ENCODE measurements around the gene SKAP1. TPM values are rescaled to one million over a fixed set of nuclear protein-coding genes. Genes with fewer than 3 reads are reported as not detected.

SKAP1 gene
- polyA plus RNA-seq, 1 of the 3 experiments (the other 2 are of a cell fraction), result not detected

DNA sequence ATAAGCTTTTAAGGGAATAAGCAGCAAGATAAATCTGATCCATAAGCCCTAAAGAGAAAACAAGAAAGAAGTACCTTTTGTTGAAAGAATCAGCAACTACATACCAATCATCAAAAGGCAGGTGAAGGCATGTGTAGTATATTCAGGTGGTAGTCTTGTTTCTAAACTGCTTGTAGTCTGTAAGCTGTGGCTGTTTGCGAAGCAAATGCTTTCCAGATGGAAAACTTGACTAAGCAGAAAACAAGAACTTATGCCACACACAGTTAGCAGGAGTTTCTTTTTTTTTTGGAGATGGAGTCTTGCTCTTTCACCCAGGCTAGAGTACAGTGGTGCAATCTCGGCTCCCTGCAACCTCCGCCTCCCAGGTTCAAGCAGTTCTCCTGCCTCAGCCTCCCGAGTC, 334.4 kb downstream of the SKAP1 start:
- Histone ChIP-seq H3K9me3 (no peaks in the 10 kb centered on the region), H3K4me2 (no peak overlapping the region), H2AFZ (ENCODE audit: low read depth) (no peak overlapping the region), H3K4me1 (ENCODE audit: control insufficient read depth in 1 of 2, insufficient read depth in 2 of 2, low read depth in 1 of 2, low read length in 1 of 2) (peaks cover 3 to 6% of the 10 kb centered on the region in 2 experiments; a peak in 2 of 4 replicates), H4K20me1 (ENCODE audit: insufficient read depth) (peaks cover 97% of the 10 kb centered on the region), H3K9ac (no peak overlapping the region), H3K4me3 (ENCODE audit: low read depth in 2 of 2, low read length in 1 of 2) (no peak overlapping the region), H3K36me3 (replicated peaks in 1 of 2; ENCODE audit: control insufficient read depth in 1 of 2, insufficient read depth in 2 of 2, low read length in 1 of 2) (peaks cover 5 to 52% of the 10 kb centered on the region in 2 experiments), H3F3A (replicated peaks; ENCODE audit: insufficient read depth) (peaks cover 29% of the 10 kb centered on the region), H3K79me2 (ENCODE audit: insufficient read depth) (peaks cover 100% of the 10 kb centered on the region), H3K9me2 (no peaks in the 10 kb centered on the region), H3K27me3 (ENCODE audit: insufficient read depth) (no peaks in the 10 kb centered on the region), H3K27ac (ENCODE audit: low read depth in 2 of 2, low read length in 1 of 2) (no peak overlapping the region)
- WGBS (ENCODE audit: low lambda C conversion rate), result 82% methylated on average over 4 of the region's 4 CpGs
- ChIA-PET CTCF (interaction anchor here (1.0 to 14.8 kb wide), 6 partner anchors 14 to 117 kb away, joined by 3 to 241 read pairs (median 20); partner anchors contain the start of gene NFE2L1), POLR2A (interaction anchor here (1.2 kb wide), 1 partner anchor 47 kb away, joined by 4 read pairs; no protein-coding TSS in a partner anchor)
- no peak for DNase-seq
- TF ChIP-seq NRF1 (IDR thresholded peaks at IDR 0.05; ENCODE audit: low read depth, low read length), result no peak
- no peak for TF ChIP-seq RFX5 (IDR thresholded peaks at IDR 0.05; ENCODE audit: low read length)
- TF ChIP-seq GATA2 (CRISPR knock-in tag; IDR thresholded peaks at IDR 0.05), result no peak

DNA sequence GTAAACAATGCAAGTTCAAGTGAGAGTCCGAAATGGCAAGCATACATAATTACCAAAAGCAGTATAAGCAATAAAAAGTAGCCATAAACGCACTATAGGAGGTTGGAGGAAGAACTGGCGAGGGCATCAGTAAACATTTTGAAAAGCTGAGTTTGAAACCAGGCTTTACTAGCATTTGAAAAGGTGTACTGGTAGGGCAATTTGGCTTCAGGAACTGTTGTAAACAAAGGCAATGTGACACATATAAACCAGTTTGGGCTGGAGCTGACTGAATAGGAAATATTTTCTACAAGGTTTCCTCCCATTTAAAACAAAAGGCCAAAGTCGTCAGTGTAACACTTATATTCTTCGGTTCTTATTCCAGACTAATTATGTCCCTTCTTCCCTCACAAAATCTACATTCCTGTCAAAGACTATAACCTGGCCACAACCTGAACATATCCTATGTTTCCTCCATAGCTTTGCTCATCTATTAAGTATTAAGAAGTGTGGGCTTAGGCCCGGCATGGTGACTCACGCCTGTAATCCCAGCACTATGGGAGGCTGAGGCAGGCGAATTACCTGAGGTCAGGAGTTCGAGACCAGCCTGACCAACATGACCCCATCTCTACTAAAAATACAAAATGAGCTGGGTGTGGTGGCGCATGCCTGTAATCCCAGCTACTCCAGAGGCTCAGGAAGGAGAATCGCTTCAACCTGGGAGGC, 336.5 kb downstream of the SKAP1 start:
- Histone ChIP-seq H3K4me1 (ENCODE audit: control insufficient read depth in 1 of 2, insufficient read depth in 2 of 2, low read depth in 1 of 2, low read length in 1 of 2) (no peaks in the 10 kb centered on the region), H4K20me1 (ENCODE audit: insufficient read depth) (peaks cover 99% of the 10 kb centered on the region), H3K9me3 (no peaks in the 10 kb centered on the region), H3K4me3 (ENCODE audit: low read depth in 2 of 2, low read length in 1 of 2) (no peak overlapping the region), H3K9ac (no peak overlapping the region), H3K27ac (ENCODE audit: low read depth in 2 of 2, low read length in 1 of 2) (no peak overlapping the region), H3K27me3 (ENCODE audit: insufficient read depth) (no peaks in the 10 kb centered on the region), H3F3A (replicated peaks; ENCODE audit: insufficient read depth) (peaks cover 27% of the 10 kb centered on the region), H2AFZ (ENCODE audit: low read depth) (no peak overlapping the region), H3K4me2 (no peak overlapping the region), H3K79me2 (ENCODE audit: insufficient read depth) (peaks cover 99% of the 10 kb centered on the region), H3K9me2 (no peaks in the 10 kb centered on the region), H3K36me3 (replicated peaks in 1 of 2; ENCODE audit: control insufficient read depth in 1 of 2, insufficient read depth in 2 of 2, low read length in 1 of 2) (peaks cover 5 to 42% of the 10 kb centered on the region in 2 experiments)
- CTCF ChIA-PET, result interaction anchor here (3.8 to 14.8 kb wide), 3 partner anchors 12 to 67 kb away, joined by 23 to 241 read pairs (median 64); no protein-coding TSS in a partner anchor
- no peak for DNase-seq
- no peak for TF ChIP-seq FOXJ3 (CRISPR knock-in tag; IDR thresholded peaks at IDR 0.05)
- TF ChIP-seq RCOR1 (IDR thresholded peaks at IDR 0.05; ENCODE audit: low read length), result no peak
- no peak for TF ChIP-seq IRF3 (IDR thresholded peaks at IDR 0.05; ENCODE audit: low read depth, low read length)
- TF ChIP-seq NFIC (IDR thresholded peaks at IDR 0.05; ENCODE audit: borderline replicate concordance), result no peak
- no peak for TF ChIP-seq TAF1 (IDR thresholded peaks at IDR 0.05; ENCODE audit: borderline replicate concordance, low read depth, low read length)
- TF ChIP-seq GATA2 (CRISPR knock-in tag; IDR thresholded peaks at IDR 0.05), result no peak
- no peak for TF ChIP-seq EP300 (IDR thresholded peaks at IDR 0.05; ENCODE audit: borderline replicate concordance in 1 of 2, low read depth in 1 of 2, low read length in 1 of 2)
- TF ChIP-seq RAD21 (IDR thresholded peaks at IDR 0.05; ENCODE audit: low read length), result no peak
- TF ChIP-seq, protein P1, sequence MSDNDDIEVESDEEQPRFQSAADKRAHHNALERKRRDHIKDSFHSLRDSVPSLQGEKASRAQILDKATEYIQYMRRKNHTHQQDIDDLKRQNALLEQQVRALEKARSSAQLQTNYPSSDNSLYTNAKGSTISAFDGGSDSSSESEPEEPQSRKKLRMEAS (IDR thresholded peaks at IDR 0.05; ENCODE audit: low read depth), result no peak
- TF ChIP-seq JUND (IDR thresholded peaks at IDR 0.05), result no peak
- TF ChIP-seq MXI1 (IDR thresholded peaks at IDR 0.05; ENCODE audit: low read depth, low read length), result no peak
- TF ChIP-seq, protein P2, sequence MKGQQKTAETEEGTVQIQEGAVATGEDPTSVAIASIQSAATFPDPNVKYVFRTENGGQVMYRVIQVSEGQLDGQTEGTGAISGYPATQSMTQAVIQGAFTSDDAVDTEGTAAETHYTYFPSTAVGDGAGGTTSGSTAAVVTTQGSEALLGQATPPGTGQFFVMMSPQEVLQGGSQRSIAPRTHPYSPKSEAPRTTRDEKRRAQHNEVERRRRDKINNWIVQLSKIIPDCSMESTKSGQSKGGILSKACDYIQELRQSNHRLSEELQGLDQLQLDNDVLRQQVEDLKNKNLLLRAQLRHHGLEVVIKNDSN (IDR thresholded peaks at IDR 0.05; ENCODE audit: borderline replicate concordance, low read depth), result no peak
- TF ChIP-seq YY1 (IDR thresholded peaks at IDR 0.05; ENCODE audit: low read depth), result no peak
- TF ChIP-seq SMC3 (IDR thresholded peaks at IDR 0.05; ENCODE audit: low read depth, low read length), result no peak
- no peak for TF ChIP-seq EZH2phosphoT487 (IDR thresholded peaks at IDR 0.05; ENCODE audit: borderline replicate concordance, low read depth)
- no peak for TF ChIP-seq PBX3 (IDR thresholded peaks at IDR 0.05)
- no peak for TF ChIP-seq CHD2 (IDR thresholded peaks at IDR 0.05; ENCODE audit: low read length, partially characterized antibody)
- POLR2A ChIA-PET, result no interaction called here
- WGBS (ENCODE audit: low lambda C conversion rate), result 94% methylated on average over 11 of the region's 11 CpGs

All from SK-N-SH (cell line).